BLaER1 treated with 17β-estradiol and CSF1 and Interleukin-3, amounts not matched to agents 10 nM and 100 nM (cell line): ENCODE data around the gene TMEM263.
"Not testable (repeated sequence)": the region's sequence is repeated elsewhere in the genome, so short reads cannot be mapped to it uniquely, and the experiment has no call there.

ENCODE experiments used
- H3K27ac ChIP-seq, 11 experiments: shearing (Covaris generic); formaldehyde crosslinking; 2 replicates each; pipeline ENCODE4 v1.8.1; 2022
- H3K27me3 ChIP-seq, 11 experiments: shearing (Covaris generic); formaldehyde crosslinking; 2 replicates each; pipeline ENCODE4 v1.8.1; 2022
- H3K36me3 ChIP-seq, 11 experiments: shearing (Covaris generic); formaldehyde crosslinking; 2 replicates each; pipeline ENCODE4 v1.8.1; 2022
- H3K4me1 ChIP-seq, 10 experiments: shearing (Covaris generic); formaldehyde crosslinking; 2 replicates each; pipeline ENCODE4 v1.8.1; 2022
- H3K4me2 ChIP-seq, 11 experiments: shearing (Covaris generic); formaldehyde crosslinking; 2 replicates each; pipeline ENCODE4 v1.8.1; 2022
- H3K4me3 ChIP-seq, 10 experiments: shearing (Covaris generic); formaldehyde crosslinking; 2 replicates each; pipeline ENCODE4 v1.8.1; 2022
- H3K9ac ChIP-seq, 11 experiments: shearing (Covaris generic); formaldehyde crosslinking; 2 replicates each; pipeline ENCODE4 v1.8.1; 2022
- H3K9me3 ChIP-seq, 11 experiments: shearing (Covaris generic); formaldehyde crosslinking; replicated peaks in 1 of 11; 2 replicates each; pipeline ENCODE4 v1.8.1; 2022
- H4K20me1 ChIP-seq, 11 experiments: shearing (Covaris generic); formaldehyde crosslinking; 2 replicates each; pipeline ENCODE4 v1.8.1; 2022
- Cebpa-rat ChIP-seq, 11 experiments: shearing (Covaris generic); IDR thresholded peaks; 2 replicates each; pipeline ENCODE4 v1.8.1; 2022

The TMEM263 gene

GRCh38 chr12:106914796-106915634, 40.7 kb upstream of the TMEM263 start:
- Histone ChIP-seq H3K27ac (no peak overlapping the region), H3K9ac (no peak overlapping the region), H3K4me2 (peak overlapping the region in 5 of 11 experiments; percentile 10 to 42 (median 23); a peak in 5 of 22 replicates), H3K9me3 (no peaks in the 10 kb centered on the region; a peak in 1 of 22 replicates), H3K27me3 (peaks cover 0 to 99% (median 15%) of the 10 kb centered on the region in 11 experiments; a peak in 13 of 22 replicates), H3K4me1 (peaks cover 12 to 24% (median 20%) of the 10 kb centered on the region in 10 experiments; a peak in 19 of 20 replicates), H3K4me3 (no peak overlapping the region), H4K20me1 (peaks cover 0 to 75% (median 0%) of the 10 kb centered on the region in 11 experiments; a peak in 8 of 22 replicates), H3K36me3 (no peaks in the 10 kb centered on the region)
- TF ChIP-seq Cebpa-rat (IDR thresholded peaks at IDR 0.05) = no peak

- H3K27me3 ChIP-seq = peaks cover 0 to 100% (median 15%) of the 10 kb centered on the region in 11 experiments; a peak in 13 of 22 replicates
- no peak overlapping the region for H3K27ac ChIP-seq
These were observed 40.1 kb upstream of the TMEM263 start for GRCh38 chr12:106915635-106916026.

GRCh38 chr12:106917503-106917902, 38.2 kb upstream of the TMEM263 start:
- TF ChIP-seq Cebpa-rat (IDR thresholded peaks at IDR 0.05) = no peak
- Histone ChIP-seq H3K4me1 (peaks cover 0 to 6% (median 5%) of the 10 kb centered on the region in 10 experiments; a peak in 9 of 20 replicates), H3K27ac (no peak overlapping the region), H3K9me3 (no peaks in the 10 kb centered on the region), H4K20me1 (peaks cover 0 to 56% (median 0%) of the 10 kb centered on the region in 11 experiments; a peak in 7 of 22 replicates), H3K9ac (no peak overlapping the region), H3K4me3 (no peak overlapping the region), H3K4me2 (no peak overlapping the region), H3K36me3 (no peaks in the 10 kb centered on the region), H3K27me3 (peaks cover 0 to 100% (median 9%) of the 10 kb centered on the region in 11 experiments; a peak in 13 of 22 replicates)

More at GRCh38 chr12:106915635-106916026, 40.1 kb upstream of the TMEM263 start:
- no peak for TF ChIP-seq Cebpa-rat (IDR thresholded peaks at IDR 0.05)
- Histone ChIP-seq H3K9ac (no peak overlapping the region), H3K4me2 (no peak overlapping the region), H3K36me3 (no peaks in the 10 kb centered on the region), H3K4me1 (peaks cover 9 to 18% (median 16%) of the 10 kb centered on the region in 10 experiments; a peak in 19 of 20 replicates), H3K9me3 (no peaks in the 10 kb centered on the region; a peak in 1 of 22 replicates), H3K4me3 (no peak overlapping the region), H4K20me1 (peaks cover 0 to 69% (median 0%) of the 10 kb centered on the region in 11 experiments; a peak in 8 of 22 replicates)

GRCh38 chr12:106918746-106919145, 37.0 kb upstream of the TMEM263 start:
- Histone ChIP-seq H3K4me1 (peaks cover 0 to 6% (median 5%) of the 10 kb centered on the region in 10 experiments; a peak in 9 of 20 replicates), H3K36me3 (no peaks in the 10 kb centered on the region), H3K4me3 (no peak overlapping the region), H4K20me1 (peaks cover 0 to 44% (median 0%) of the 10 kb centered on the region in 11 experiments; a peak in 7 of 22 replicates), H3K4me2 (no peak overlapping the region), H3K27ac (no peak overlapping the region), H3K9ac (no peak overlapping the region), H3K9me3 (peaks cover 3 to 8% (median 4%) of the 10 kb centered on the region in 11 experiments; a peak in 19 of 22 replicates), H3K27me3 (peaks cover 0 to 100% (median 6%) of the 10 kb centered on the region in 11 experiments; a peak in 12 of 22 replicates)
- no peak for TF ChIP-seq Cebpa-rat (IDR thresholded peaks at IDR 0.05)

GRCh38 chr12:106919910-106920544, 35.7 kb upstream of the TMEM263 start:
- no peak overlapping the region for H3K27ac ChIP-seq
- peaks cover 0 to 1% (median under 1%) of the 10 kb centered on the region in 10 experiments; a peak in 5 of 20 replicates for H3K4me1 ChIP-seq
- peaks cover 0 to 94% (median 6%) of the 10 kb centered on the region in 11 experiments; a peak in 12 of 22 replicates for H3K27me3 ChIP-seq
- H3K4me2 ChIP-seq = no peak overlapping the region
- H3K9me3 ChIP-seq = peaks cover 10 to 20% (median 14%) of the 10 kb centered on the region in 11 experiments; a peak in 19 of 22 replicates
- no peak overlapping the region for H3K9ac ChIP-seq
- H3K4me3 ChIP-seq = no peak overlapping the region
- H4K20me1 ChIP-seq = peaks cover 0 to 33% (median 0%) of the 10 kb centered on the region in 11 experiments; a peak in 6 of 22 replicates
- TF ChIP-seq Cebpa-rat (IDR thresholded peaks at IDR 0.05) = no peak
- H3K36me3 ChIP-seq = no peaks in the 10 kb centered on the region

- H3K4me2 ChIP-seq, H3K9ac ChIP-seq, H3K36me3 ChIP-seq, H3K27ac ChIP-seq, H3K4me3 ChIP-seq, H3K4me1 ChIP-seq: not testable (repeated sequence)
- Histone ChIP-seq H4K20me1 (peaks cover 0 to 21% (median 0%) of the 10 kb centered on the region in 11 experiments; a peak in 5 of 22 replicates), H3K9me3 (peaks cover 10 to 23% (median 14%) of the 10 kb centered on the region in 11 experiments; a peak in 19 of 22 replicates), H3K27me3 (peaks cover 0 to 85% (median 6%) of the 10 kb centered on the region in 11 experiments; a peak in 12 of 22 replicates)
These were observed 33.7 kb upstream of the TMEM263 start for GRCh38 chr12:106921976-106922375.

- not testable (repeated sequence) for H3K4me1 ChIP-seq, H3K9ac ChIP-seq, H3K4me2 ChIP-seq, H3K36me3 ChIP-seq, H3K4me3 ChIP-seq, H3K27ac ChIP-seq
- Histone ChIP-seq H3K9me3 (peaks cover 10 to 23% (median 14%) of the 10 kb centered on the region in 11 experiments; a peak in 19 of 22 replicates), H3K27me3 (peaks cover 0 to 74% (median 0%) of the 10 kb centered on the region in 11 experiments; a peak in 7 of 22 replicates), H4K20me1 (peaks cover 0 to 16% (median 0%) of the 10 kb centered on the region in 11 experiments; a peak in 5 of 22 replicates)
These were observed 32.1 kb upstream of the TMEM263 start for GRCh38 chr12:106923594-106923993.

- Histone ChIP-seq H3K36me3 (no peaks in the 10 kb centered on the region), H3K9me3 (peaks cover 10 to 23% (median 14%) of the 10 kb centered on the region in 11 experiments; a peak in 19 of 22 replicates), H3K27ac (no peak overlapping the region), H3K9ac (no peak overlapping the region), H4K20me1 (peaks cover 0 to 11% (median 0%) of the 10 kb centered on the region in 11 experiments; a peak in 5 of 22 replicates), H3K4me3 (no peak overlapping the region), H3K4me1 (no peaks in the 10 kb centered on the region), H3K4me2 (no peak overlapping the region), H3K27me3 (peaks cover 0 to 66% (median 0%) of the 10 kb centered on the region in 11 experiments; a peak in 6 of 22 replicates)
- TF ChIP-seq Cebpa-rat (IDR thresholded peaks at IDR 0.05) = no peak
These were observed 31.3 kb upstream of the TMEM263 start for GRCh38 chr12:106924268-106924861.
